ENCODE measurements around the gene TANC2.

- TF ChIP-seq EZH2 (IDR thresholded peaks at IDR 0.05; ENCODE audit: low read length, missing control alignments) (no peak), CTCF (conservative IDR thresholded peaks at IDR 0.05 in 1 of 2, IDR thresholded peaks at IDR 0.05 in 1 of 2; ENCODE audit: low read depth in 1 of 2, low read length in 2 of 2) (no peak)
These were observed 42.5 kb upstream of the TANC2 start for GRCh38 chr17:62923258-62924150.
